HG02642 (cell line): Measurements from ENCODE around the gene PPP2R2C.

ENCODE experiments used
- ATAC-seq: cut with Tn5 transposase; IDR thresholded peaks from one replicate; pipeline ENCODE4 v1.9.1; 2021; ENCODE audit warnings: mild to moderate bottlenecking; ENCODE audit not compliant: unreplicated experiment, poor library complexity

Gene PPP2R2C

GRCh38 chr4:6322761-6323566 is 149.4 kb downstream of the PPP2R2C start:
- ATAC-seq = no peak

GRCh38 chr4:6322067-6322760 is 150.2 kb downstream of the PPP2R2C start:
- no peak for ATAC-seq

- no peak for ATAC-seq
Measured at GRCh38 chr4:6321361-6321760, 151.1 kb downstream of the PPP2R2C start.

- no peak for ATAC-seq
Measured at GRCh38 chr4:6320663-6321062, 151.8 kb downstream of the PPP2R2C start.

- ATAC-seq = no peak
Measured at GRCh38 chr4:6319530-6320150, 152.8 kb downstream of the PPP2R2C start.

- no peak for ATAC-seq
Measured at GRCh38 chr4:6318206-6318605, 154.2 kb downstream of the PPP2R2C start.

- no peak for ATAC-seq
Measured at GRCh38 chr4:6316461-6317003, 155.9 kb downstream of the PPP2R2C start.

- no peak for ATAC-seq
Measured at GRCh38 chr4:6313216-6313615, 159.2 kb downstream of the PPP2R2C start.

- ATAC-seq = no peak
Measured at GRCh38 chr4:6309777-6310176, 162.6 kb downstream of the PPP2R2C start.

- no peak for ATAC-seq
Measured at GRCh38 chr4:6308899-6309643, 163.3 kb downstream of the PPP2R2C start.

GRCh38 chr4:6307891-6308290 is 164.5 kb downstream of the PPP2R2C start:
- no peak for ATAC-seq

GRCh38 chr4:6307230-6307629 is 165.2 kb downstream of the PPP2R2C start:
- ATAC-seq = no peak

- no peak for ATAC-seq
Measured at GRCh38 chr4:6306299-6306698, 166.1 kb downstream of the PPP2R2C start.

GRCh38 chr4:6303943-6304342 is 168.5 kb downstream of the PPP2R2C start:
- no peak for ATAC-seq

- no peak for ATAC-seq
Measured at GRCh38 chr4:6302869-6303268, 169.5 kb downstream of the PPP2R2C start.

- no peak for ATAC-seq
Measured at GRCh38 chr4:6301732-6302442, 170.5 kb downstream of the PPP2R2C start.

- ATAC-seq = no peak
Measured at GRCh38 chr4:6301051-6301731, 171.2 kb downstream of the PPP2R2C start.

- no peak for ATAC-seq
Measured at GRCh38 chr4:6300359-6300758, 172.1 kb downstream of the PPP2R2C start.

- no peak for ATAC-seq
Measured at GRCh38 chr4:6299875-6300274, 172.5 kb downstream of the PPP2R2C start.
